Fibroblast of the aortic adventitia (primary cell): Measurements from ENCODE around the gene TEX13A. TPM values are rescaled to one million over a fixed set of nuclear protein-coding genes. Genes with fewer than 3 reads are reported as not detected.
"Not testable (repeated sequence)": the region's sequence is repeated elsewhere in the genome, so short reads cannot be mapped to it uniquely, and the experiment has no call there.

Source experiments
- DNase-seq: peaks from one replicate; pipeline ENCODE4 v3.0.0-alpha.2; 2010; ENCODE audit warnings: low read depth
- H3K4me3 ChIP-seq: 2 replicates; pipeline ENCODE4 v1.5.1; 2011; ENCODE audit warnings: low read depth, mild to moderate bottlenecking, control low read depth, low read length, moderate library complexity
- CTCF ChIP-seq: IDR thresholded peaks from 2 replicates; pipeline ENCODE4 v1.5.1; 2011; ENCODE audit warnings: mild to moderate bottlenecking, low read length, control low read depth, inconsistent platforms; ENCODE audit not compliant: insufficient read depth
- total RNA-seq: library from RNA; depleted of rRNA; stranded (reverse); fragments of >200 nt; gene quantifications from 2 replicates; pipeline ENCODE4 v1.2.3, GENCODE V29; 2012; ENCODE audit warnings: low replicate concordance

TEX13A gene
- total RNA-seq, 1 donor: not detected

GRCh38 chrX:105260291-105261043 lies 40.0 kb upstream of the TEX13A start:
- no peak for TF ChIP-seq CTCF
- DNase-seq: peak; percentile 3
- H3K4me3 ChIP-seq: no peak overlapping the region

- no peak overlapping the region for H3K4me3 ChIP-seq
Observed at GRCh38 chrX:105241056-105241455, 20.6 kb upstream of the TEX13A start.

GRCh38 chrX:105237407-105237806 lies 16.9 kb upstream of the TEX13A start:
- DNase-seq, H3K4me3 ChIP-seq: not testable (repeated sequence)

More at GRCh38 chrX:105241056-105241455, 20.6 kb upstream of the TEX13A start:
- TF ChIP-seq CTCF: no peak
- peak; percentile 4 for DNase-seq

GRCh38 chrX:105229146-105229545 lies 8.7 kb upstream of the TEX13A start:
- no peak overlapping the region for H3K4me3 ChIP-seq
- TF ChIP-seq CTCF: no peak
- no peak for DNase-seq

- no peak overlapping the region for H3K4me3 ChIP-seq
- no peak for DNase-seq
- TF ChIP-seq CTCF: no peak
Observed at GRCh38 chrX:105228602-105229001, 8.1 kb upstream of the TEX13A start.

- DNase-seq: no peak
- no peak for TF ChIP-seq CTCF
- H3K4me3 ChIP-seq: no peak overlapping the region
Observed at GRCh38 chrX:105226499-105226898, 6.0 kb upstream of the TEX13A start.

- DNase-seq: no peak
- H3K4me3 ChIP-seq: no peak overlapping the region
- no peak for TF ChIP-seq CTCF
Observed at GRCh38 chrX:105221374-105221773, 880 bp upstream of the TEX13A start.
